OCI-LY1 (cell line): ENCODE results near the gene SLC17A2.

Experiments
- H2AFZ ChIP-seq: fragments of 200-600 bp; sonication (generic), shearing (Covaris generic); 2 replicates; pipeline ENCODE4 v1.6.0; 2014; ENCODE audit warnings: antibody characterized with exemption, mild to moderate bottlenecking, low read length
- H3F3A ChIP-seq: fragments of 200-600 bp; sonication (generic), shearing (Covaris generic); 2 replicates; pipeline ENCODE4 v1.6.0; 2014; ENCODE audit warnings: mild to moderate bottlenecking, antibody characterized with exemption, low read length, moderate library complexity; ENCODE audit not compliant: insufficient read depth
- H3K27ac ChIP-seq: fragments of 200-600 bp; sonication (generic); 2 replicates; pipeline ENCODE4 v1.5.1; 2014; ENCODE audit warnings: low read length, mixed run types, mild to moderate bottlenecking, low read depth; ENCODE audit not compliant: poor library complexity, severe bottlenecking
- H3K27me3 ChIP-seq: fragments of 200-600 bp; sonication (generic); 2 replicates; pipeline ENCODE4 v1.6.0; 2014; ENCODE audit warnings: antibody characterized with exemption, mild to moderate bottlenecking, low read length, moderate library complexity; ENCODE audit not compliant: insufficient read depth
- H3K36me3 ChIP-seq: fragments of 200-600 bp; sonication (generic); 2 replicates; pipeline ENCODE4 v1.6.1; 2014; ENCODE audit warnings: mild to moderate bottlenecking, antibody characterized with exemption, low read length, moderate library complexity, mixed read lengths; ENCODE audit not compliant: insufficient read depth
- H3K4me1 ChIP-seq: fragments of 200-600 bp; sonication (generic); 2 replicates; pipeline ENCODE4 v1.5.1; 2014; ENCODE audit warnings: mild to moderate bottlenecking, low read length, moderate library complexity; ENCODE audit not compliant: insufficient read depth, severe bottlenecking
- H3K4me2 ChIP-seq: fragments of 200-600 bp; sonication (generic), shearing (Covaris generic); 2 replicates; pipeline ENCODE4 v1.6.1; 2014; ENCODE audit warnings: low read length
- H3K4me3 ChIP-seq: fragments of 200-600 bp; sonication (generic); 2 replicates; pipeline ENCODE4 v1.5.1; 2014; ENCODE audit warnings: low read length, low read depth, mild to moderate bottlenecking, mixed read lengths; ENCODE audit not compliant: poor library complexity, severe bottlenecking
- H3K79me2 ChIP-seq: fragments of 200-600 bp; shearing (Covaris generic); 2 replicates; pipeline ENCODE4 v1.6.1; 2016; ENCODE audit warnings: mixed run types, low read length, mixed read lengths; ENCODE audit not compliant: insufficient read depth
- H3K9ac ChIP-seq: fragments of 200-600 bp; sonication (generic), shearing (Covaris generic); 2 replicates; pipeline ENCODE4 v1.6.1; 2014; ENCODE audit warnings: mild to moderate bottlenecking, low read length, mixed read lengths
- H3K9me2 ChIP-seq: fragments of 200-600 bp; sonication (generic), shearing (Covaris generic); 2 replicates; pipeline ENCODE4 v1.6.1; 2014; ENCODE audit warnings: low read depth, mild to moderate bottlenecking, low read length, mixed read lengths
- H3K9me3 ChIP-seq: fragments of 200-600 bp; shearing (Covaris generic); 2 replicates; pipeline ENCODE4 v1.6.1; 2014; ENCODE audit warnings: low read length, mixed read lengths
- H4K20me1 ChIP-seq: fragments of 200-600 bp; sonication (generic), shearing (Covaris generic); 2 replicates; pipeline ENCODE4 v1.6.0; 2016; ENCODE audit warnings: mild to moderate bottlenecking, low read length; ENCODE audit not compliant: insufficient read depth
- EZH2 ChIP-seq: fragments of 200-600 bp; sonication (generic), shearing (Covaris generic); IDR thresholded peaks from 2 replicates; pipeline ENCODE4 v1.8.0; 2017; ENCODE audit warnings: borderline replicate concordance, mixed run types, mild to moderate bottlenecking, antibody characterized with exemption, low read length, moderate library complexity, mixed read lengths
- TF ChIP-seq, protein P1 (sequence below): fragments of 200-600 bp; sonication (generic), shearing (Covaris generic); IDR thresholded peaks from 2 replicates; pipeline ENCODE4 v1.5.1; 2017; ENCODE audit warnings: mild to moderate bottlenecking, antibody characterized with exemption, low read length, moderate library complexity, mixed read lengths

Gene SLC17A2

GRCh38 chr6:25875926-25876602 is 54.4 kb downstream of the SLC17A2 start:
- H3K36me3 ChIP-seq = no peaks in the 10 kb centered on the region
- H3K4me3 ChIP-seq = no peak overlapping the region
- H4K20me1 ChIP-seq = no peaks in the 10 kb centered on the region

GRCh38 chr6:25875563-25875905 is 55.0 kb downstream of the SLC17A2 start:
- H3K36me3 ChIP-seq = no peaks in the 10 kb centered on the region

More at GRCh38 chr6:25875926-25876602, 54.4 kb downstream of the SLC17A2 start:
- TF ChIP-seq, protein P1, sequence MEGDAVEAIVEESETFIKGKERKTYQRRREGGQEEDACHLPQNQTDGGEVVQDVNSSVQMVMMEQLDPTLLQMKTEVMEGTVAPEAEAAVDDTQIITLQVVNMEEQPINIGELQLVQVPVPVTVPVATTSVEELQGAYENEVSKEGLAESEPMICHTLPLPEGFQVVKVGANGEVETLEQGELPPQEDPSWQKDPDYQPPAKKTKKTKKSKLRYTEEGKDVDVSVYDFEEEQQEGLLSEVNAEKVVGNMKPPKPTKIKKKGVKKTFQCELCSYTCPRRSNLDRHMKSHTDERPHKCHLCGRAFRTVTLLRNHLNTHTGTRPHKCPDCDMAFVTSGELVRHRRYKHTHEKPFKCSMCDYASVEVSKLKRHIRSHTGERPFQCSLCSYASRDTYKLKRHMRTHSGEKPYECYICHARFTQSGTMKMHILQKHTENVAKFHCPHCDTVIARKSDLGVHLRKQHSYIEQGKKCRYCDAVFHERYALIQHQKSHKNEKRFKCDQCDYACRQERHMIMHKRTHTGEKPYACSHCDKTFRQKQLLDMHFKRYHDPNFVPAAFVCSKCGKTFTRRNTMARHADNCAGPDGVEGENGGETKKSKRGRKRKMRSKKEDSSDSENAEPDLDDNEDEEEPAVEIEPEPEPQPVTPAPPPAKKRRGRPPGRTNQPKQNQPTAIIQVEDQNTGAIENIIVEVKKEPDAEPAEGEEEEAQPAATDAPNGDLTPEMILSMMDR = no peak
- no peak for TF ChIP-seq EZH2
- Histone ChIP-seq H3F3A (no peaks in the 10 kb centered on the region), H2AFZ (no peak overlapping the region), H3K9me3 (no peaks in the 10 kb centered on the region), H3K9me2 (no peaks in the 10 kb centered on the region), H3K27ac (no peak overlapping the region), H3K9ac (no peak overlapping the region), H3K27me3 (no peaks in the 10 kb centered on the region), H3K79me2 (no peaks in the 10 kb centered on the region), H3K4me1 (no peaks in the 10 kb centered on the region), H3K4me2 (no peak overlapping the region)

GRCh38 chr6:25874822-25875562 is 55.5 kb downstream of the SLC17A2 start:
- Histone ChIP-seq H3K4me3 (no peak overlapping the region), H3K9ac (no peak overlapping the region), H3K4me1 (no peaks in the 10 kb centered on the region), H3K4me2 (no peak overlapping the region), H3F3A (no peaks in the 10 kb centered on the region), H4K20me1 (no peaks in the 10 kb centered on the region), H3K27me3 (no peaks in the 10 kb centered on the region), H3K36me3 (no peaks in the 10 kb centered on the region), H2AFZ (no peak overlapping the region), H3K27ac (no peak overlapping the region), H3K9me2 (no peaks in the 10 kb centered on the region), H3K79me2 (no peaks in the 10 kb centered on the region), H3K9me3 (no peaks in the 10 kb centered on the region)
- no peak for TF ChIP-seq EZH2
- TF ChIP-seq, protein P1 = no peak

More at GRCh38 chr6:25875563-25875905, 55.0 kb downstream of the SLC17A2 start:
- H3K4me2 ChIP-seq = no peak overlapping the region
- H3K9me3 ChIP-seq = no peaks in the 10 kb centered on the region
- H3K27me3 ChIP-seq = no peaks in the 10 kb centered on the region
- TF ChIP-seq, protein P1 = no peak
- TF ChIP-seq EZH2 = no peak
- H3K79me2 ChIP-seq = no peaks in the 10 kb centered on the region
- H3K4me1 ChIP-seq = no peaks in the 10 kb centered on the region
- H3K4me3 ChIP-seq = no peak overlapping the region
- no peak overlapping the region for H2AFZ ChIP-seq
- H4K20me1 ChIP-seq = no peaks in the 10 kb centered on the region
- H3K27ac ChIP-seq = no peak overlapping the region
- no peaks in the 10 kb centered on the region for H3K9me2 ChIP-seq
- no peak overlapping the region for H3K9ac ChIP-seq
- no peaks in the 10 kb centered on the region for H3F3A ChIP-seq
